GM12891 (cell line): ENCODE results near the gene EXOSC9.
A peak's percentile ranks its signal among the peaks of the same experiment; 100 is the strongest.

Experiments used
- PAX5 ChIP-seq: IDR thresholded peaks from 2 replicates; pipeline ENCODE4 v1.6.1; 2011; ENCODE audit warnings: low read length, moderate library complexity, mild to moderate bottlenecking; ENCODE audit not compliant: insufficient read depth, severe bottlenecking
- POLR2A ChIP-seq: IDR thresholded peaks from 2 replicates; pipeline ENCODE4 v1.6.1; 2011; ENCODE audit warnings: low read depth, low read length, control low read depth
- POLR2AphosphoS5 ChIP-seq: IDR thresholded peaks from 2 replicates; pipeline ENCODE4 v1.6.1; 2011; ENCODE audit warnings: low read depth, low read length, control low read depth
- POU2F2 ChIP-seq: IDR thresholded peaks from 2 replicates; pipeline ENCODE4 v1.6.1; 2011; ENCODE audit warnings: low read depth, mild to moderate bottlenecking, control low read depth, low read length, moderate library complexity
- SPI1 ChIP-seq: IDR thresholded peaks from 2 replicates; pipeline ENCODE4 v1.6.1; 2011; ENCODE audit warnings: low read depth, low read length, control low read depth
- TAF1 ChIP-seq: IDR thresholded peaks from 2 replicates; pipeline ENCODE4 v1.6.1; 2011; ENCODE audit warnings: low read depth, low read length, control low read depth

DNA sequence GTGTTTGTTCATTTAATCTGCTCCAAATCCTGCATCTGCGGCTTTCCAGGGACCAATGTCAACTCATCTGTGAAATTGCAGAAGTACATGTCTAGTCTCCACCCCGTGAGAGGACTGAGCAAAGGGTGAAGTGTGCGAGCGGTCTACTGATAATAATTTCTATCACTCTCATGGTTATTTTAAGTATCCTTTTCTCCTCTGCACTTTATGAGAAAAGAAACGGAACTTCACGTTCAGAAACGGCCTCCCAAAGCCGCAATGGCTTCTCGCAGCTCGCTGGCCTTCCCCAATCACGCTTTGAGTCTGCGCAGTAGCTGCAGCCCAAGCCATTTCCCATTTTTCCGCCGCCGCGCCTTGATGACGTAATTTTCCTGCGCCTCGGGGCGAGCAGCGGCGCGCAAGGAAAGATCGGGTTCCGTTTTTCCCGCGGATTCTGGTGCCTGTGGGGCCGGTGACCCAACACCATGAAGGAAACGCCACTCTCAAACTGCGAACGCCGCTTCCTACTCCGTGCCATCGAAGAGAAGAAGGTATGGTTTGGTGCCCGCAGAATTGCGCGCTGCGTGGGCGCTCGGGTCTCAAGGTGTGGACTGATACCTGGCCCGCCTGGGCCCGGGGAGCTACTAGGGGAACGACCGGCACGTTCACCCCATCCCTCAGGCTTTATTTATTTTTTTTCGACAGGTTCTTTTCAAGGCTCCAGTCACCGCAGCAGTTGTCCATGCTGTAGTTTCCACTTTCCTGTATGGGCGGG is at the start of gene EXOSC9:
- peak; percentile 76 for TF ChIP-seq POLR2A
- 0 out of 2 replicates have a peak, but pooled peaks have one; percentile 67 for TF ChIP-seq POLR2AphosphoS5
- 0 out of 2 replicates have a peak, but pooled peaks have one; percentile 13 for TF ChIP-seq POU2F2
- peak; percentile 32; the same call in 1 of the 2 replicates for TF ChIP-seq TAF1
- TF ChIP-seq SPI1, result peak; percentile 81
- TF ChIP-seq PAX5, result no peak
